Natural killer cell treated with Interleukin-12 subunit alpha and Interleukin-12 subunit beta and Interleukin-15 and Interleukin-18, amount 100 ng/mL, for 72 hours (primary cell): ENCODE data around the gene PRUNE1. TPM values are rescaled to one million over a fixed set of nuclear protein-coding genes. Genes with fewer than 3 reads are reported as not detected.

Source experiments
- ATAC-seq, 2 donors: fragments of 150-1000 bp; cut with Tn5 transposase in 1 of 2; sonication (Bioruptor Pico), chemical (Tn5 transposase) in 1 of 2; 2 replicates each; pipeline ENCODE4 v1.10.0; 2021
- DNase-seq: peaks from one replicate; pipeline ENCODE4 v3.0.0; 2022; ENCODE audit warnings: low spot score
- H3K27ac Mint-ChIP-seq, 2 donors: 1 replicate in 1 of 2; 2 replicates in 1 of 2; pipeline ENCODE4 v1.8.0; 2022; ENCODE audit warnings: mixed read lengths in 2 of 2, mild to moderate bottlenecking in 1 of 2, moderate library complexity in 1 of 2
- H3K27me3 Mint-ChIP-seq, 2 donors: 1 replicate in 1 of 2; 2 replicates in 1 of 2; pipeline ENCODE4 v1.8.0; 2022; ENCODE audit warnings: mixed read lengths in 2 of 2
- H3K36me3 Mint-ChIP-seq: one replicate; pipeline ENCODE4 v1.8.0; 2022; ENCODE audit warnings: mixed read lengths
- H3K4me1 Mint-ChIP-seq, 2 donors: 1 replicate in 1 of 2; 2 replicates in 1 of 2; pipeline ENCODE4 v1.8.0; 2022; ENCODE audit warnings: low read depth in 2 of 2, mixed read lengths in 2 of 2, mild to moderate bottlenecking in 1 of 2
- H3K4me3 Mint-ChIP-seq: one replicate; pipeline ENCODE4 v1.8.0; 2022; ENCODE audit warnings: mixed read lengths
- H3K9me3 Mint-ChIP-seq: 2 replicates; pipeline ENCODE4 v1.8.0; 2022; ENCODE audit warnings: mixed read lengths
- total RNA-seq, 2 donors: library from RNA; stranded (reverse); gene quantifications; one replicate each; pipeline ENCODE4 v1.2.3, GENCODE V29; 2022

The PRUNE1 gene
- total RNA-seq, 2 donors from 2014 or later: 12.7 to 13.1 TPM

GRCh38 chr1:151005729-151006319 lies 2.4 kb upstream of the PRUNE1 start:
- ATAC-seq (no peak), DNase-seq (no peak)
- Mint-ChIP-seq H3K36me3 (no peaks in the 10 kb centered on the region), H3K4me3 (peak overlapping the region; percentile 87), H3K27me3 (no peaks in the 10 kb centered on the region), H3K4me1 (peaks cover 49 to 56% of the 10 kb centered on the region in 2 donors), H3K27ac (peak overlapping the region; percentile 80 to 93), H3K9me3 (no peaks in the 10 kb centered on the region)

- Mint-ChIP-seq H3K27ac (peak within 1 kb of the TSS; percentile 80 to 93), H3K36me3 (no peaks in the 10 kb centered on the region), H3K4me3 (peak within 1 kb of the TSS; percentile 87), H3K27me3 (no peaks in the 10 kb centered on the region), H3K4me1 (peaks cover 52 to 61% of the 10 kb centered on the region in 2 donors), H3K9me3 (no peaks in the 10 kb centered on the region)
- DNase-seq: peak; percentile 62
- peak; percentile 37 to 46 for ATAC-seq
Observed at GRCh38 chr1:151006327-151007052, 1.8 kb upstream of the PRUNE1 start, which contains the start of gene MINDY1. Gene MINDY1 (minus strand): TSS chr1:151006902. CDS start chr1:151002617, 4,285 bp downstream.

- peaks cover 46 to 49% of the 10 kb centered on the region in 2 donors for H3K4me1 Mint-ChIP-seq
Observed at GRCh38 chr1:151007853-151008243, 401 bp upstream of the PRUNE1 start.

GRCh38 chr1:151009206-151009587 lies 948 bp downstream of the PRUNE1 start:
- no peaks in the 10 kb centered on the region for H3K36me3 Mint-ChIP-seq
- ATAC-seq: no peak
- peaks cover 42 to 45% of the 10 kb centered on the region in 2 donors for H3K4me1 Mint-ChIP-seq
- no peaks in the 10 kb centered on the region for H3K27me3 Mint-ChIP-seq
- H3K27ac Mint-ChIP-seq: peak overlapping the region; percentile 80 to 93
- DNase-seq: no peak
- no peaks in the 10 kb centered on the region for H3K9me3 Mint-ChIP-seq
- peak overlapping the region; percentile 87 for H3K4me3 Mint-ChIP-seq

More at GRCh38 chr1:151007853-151008243, 401 bp upstream of the PRUNE1 start:
- Mint-ChIP-seq H3K4me3 (peak overlapping the region; percentile 87), H3K27me3 (no peaks in the 10 kb centered on the region), H3K9me3 (no peaks in the 10 kb centered on the region), H3K27ac (peak overlapping the region; percentile 80 to 93), H3K36me3 (no peaks in the 10 kb centered on the region)
- ATAC-seq (no peak), DNase-seq (no peak)

GRCh38 chr1:151009674-151010345 lies 1.6 kb downstream of the PRUNE1 start:
- Mint-ChIP-seq H3K36me3 (no peaks in the 10 kb centered on the region), H3K4me3 (peak overlapping the region; percentile 87), H3K27ac (peak overlapping the region; percentile 80 to 93), H3K9me3 (no peaks in the 10 kb centered on the region), H3K4me1 (peaks cover 42 to 45% of the 10 kb centered on the region in 2 donors), H3K27me3 (no peaks in the 10 kb centered on the region)
- ATAC-seq: no peak
- DNase-seq: no peak

GRCh38 chr1:151010346-151010726 lies 2.1 kb downstream of the PRUNE1 start:
- no peaks in the 10 kb centered on the region for H3K36me3 Mint-ChIP-seq
- no peak overlapping the region for H3K4me3 Mint-ChIP-seq
- no peak for DNase-seq
- peaks cover 42 to 44% of the 10 kb centered on the region in 2 donors for H3K4me1 Mint-ChIP-seq
- H3K9me3 Mint-ChIP-seq: no peaks in the 10 kb centered on the region
- ATAC-seq: no peak
- no peak overlapping the region for H3K27ac Mint-ChIP-seq
- no peaks in the 10 kb centered on the region for H3K27me3 Mint-ChIP-seq

- DNase-seq (no peak), ATAC-seq (no peak)
- no peaks in the 10 kb centered on the region for H3K27me3 Mint-ChIP-seq
- H3K4me1 Mint-ChIP-seq: peaks cover 32 to 34% of the 10 kb centered on the region in 2 donors
- peak overlapping the region; percentile 3 for H3K4me3 Mint-ChIP-seq
- peak overlapping the region in 1 of 2 donors; percentile 68 for H3K27ac Mint-ChIP-seq
- no peaks in the 10 kb centered on the region for H3K9me3 Mint-ChIP-seq
- no peaks in the 10 kb centered on the region for H3K36me3 Mint-ChIP-seq
Observed at GRCh38 chr1:151011154-151011850, 3.1 kb downstream of the PRUNE1 start.

GRCh38 chr1:151012684-151013471 lies 4.6 kb downstream of the PRUNE1 start:
- DNase-seq: no peak
- Mint-ChIP-seq H3K36me3 (no peaks in the 10 kb centered on the region), H3K4me1 (peaks cover 19% of the 10 kb centered on the region in 2 donors), H3K9me3 (no peaks in the 10 kb centered on the region), H3K27ac (no peak overlapping the region), H3K4me3 (no peak overlapping the region), H3K27me3 (no peaks in the 10 kb centered on the region)
- ATAC-seq: no peak

- Mint-ChIP-seq H3K4me1 (peaks cover 14 to 16% of the 10 kb centered on the region in 2 donors), H3K9me3 (no peaks in the 10 kb centered on the region), H3K27ac (no peak overlapping the region), H3K4me3 (no peak overlapping the region), H3K27me3 (no peaks in the 10 kb centered on the region), H3K36me3 (no peaks in the 10 kb centered on the region)
- ATAC-seq (no peak), DNase-seq (no peak)
Observed at GRCh38 chr1:151013518-151013917, 5.3 kb downstream of the PRUNE1 start.

GRCh38 chr1:151024540-151025146 lies 16.4 kb downstream of the PRUNE1 start:
- H3K36me3 Mint-ChIP-seq: peaks cover 9% of the 10 kb centered on the region
- H3K4me1 Mint-ChIP-seq: peaks cover 5% of the 10 kb centered on the region in 2 donors
- H3K27me3 Mint-ChIP-seq: no peaks in the 10 kb centered on the region
- ATAC-seq (peak; percentile 92), DNase-seq (peak; percentile 88)
- H3K27ac Mint-ChIP-seq: no peak overlapping the region
- H3K9me3 Mint-ChIP-seq: no peaks in the 10 kb centered on the region
- H3K4me3 Mint-ChIP-seq: no peak overlapping the region

GRCh38 chr1:151026460-151026859 lies 18.2 kb downstream of the PRUNE1 start:
- peaks cover 5% of the 10 kb centered on the region in 2 donors for H3K4me1 Mint-ChIP-seq
- H3K27me3 Mint-ChIP-seq: no peaks in the 10 kb centered on the region
- DNase-seq: no peak
- no peak for ATAC-seq
- H3K9me3 Mint-ChIP-seq: no peaks in the 10 kb centered on the region
- no peak overlapping the region for H3K27ac Mint-ChIP-seq
- peaks cover 17% of the 10 kb centered on the region for H3K36me3 Mint-ChIP-seq
- H3K4me3 Mint-ChIP-seq: no peak overlapping the region

- H3K27me3 Mint-ChIP-seq: no peaks in the 10 kb centered on the region
- ATAC-seq (no peak), DNase-seq (no peak)
- peaks cover 0 to 2% of the 10 kb centered on the region in 2 donors for H3K4me1 Mint-ChIP-seq
- H3K27ac Mint-ChIP-seq: no peak overlapping the region
- no peaks in the 10 kb centered on the region for H3K9me3 Mint-ChIP-seq
- H3K4me3 Mint-ChIP-seq: no peak overlapping the region
- H3K36me3 Mint-ChIP-seq: peaks cover 26% of the 10 kb centered on the region
Observed at GRCh38 chr1:151032164-151032563, 23.9 kb downstream of the PRUNE1 start.
